Activated CD8-positive, alpha-beta memory T cell treated with anti-CD3 and anti-CD28 coated beads, Interleukin-2, amount 50 U/mL, for 1 hour (primary cell): Measurements from ENCODE around the gene FOXO1.
"Not testable (repeated sequence)": the region's sequence is repeated elsewhere in the genome, so short reads cannot be mapped to it uniquely, and the experiment has no call there.

Source experiments
- DNase-seq: peaks from one replicate; pipeline ENCODE4 v3.0.0-alpha.2; 2020; ENCODE audit errors: extremely low read depth

The FOXO1 gene

DNA sequence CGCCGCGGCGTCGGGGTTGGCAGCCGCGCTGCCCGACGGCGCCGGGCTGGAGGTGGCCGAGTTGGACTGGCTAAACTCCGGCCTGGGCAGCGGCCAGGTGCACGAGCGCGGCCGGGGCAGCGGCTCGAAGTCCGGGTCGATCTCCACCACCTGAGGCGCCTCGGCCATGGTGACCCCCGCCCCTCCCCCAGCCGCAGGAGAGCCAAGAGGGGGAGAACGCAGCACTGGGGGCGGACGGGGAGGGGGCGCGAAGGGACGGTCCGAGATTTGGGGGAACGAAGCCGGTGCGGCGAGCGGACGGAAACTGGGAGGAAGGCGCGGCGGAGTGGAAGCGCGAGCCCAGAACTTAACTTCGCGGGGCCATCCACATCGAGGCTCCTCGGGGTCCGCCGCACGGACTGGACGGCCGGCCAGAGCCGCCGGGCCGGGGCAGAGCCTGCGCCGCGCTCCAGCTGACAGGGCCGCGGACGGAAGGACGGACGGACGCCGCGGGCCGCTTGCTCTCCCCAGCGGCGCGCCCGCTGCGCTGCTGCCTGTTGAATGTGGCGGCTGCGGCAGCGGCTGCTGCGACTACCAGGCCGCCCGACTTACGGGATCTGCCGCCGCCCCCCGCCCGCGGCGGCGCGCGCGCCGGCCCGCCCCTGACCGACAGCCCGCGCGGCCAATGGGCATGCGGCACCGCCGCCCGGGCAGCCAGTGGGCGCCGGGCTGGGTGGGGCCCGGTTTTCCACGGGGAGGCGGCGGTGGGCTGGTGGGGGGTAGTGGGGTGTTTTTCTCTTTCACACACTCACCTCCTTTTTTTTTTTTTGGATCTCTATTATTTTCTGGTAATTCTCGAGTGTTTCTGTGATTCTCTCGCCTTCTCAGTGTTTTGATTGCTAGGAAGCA, at the start of gene FOXO1:
FOXO1 (minus strand) TSS at position 597 of the 888 bp plus-strand sequence; CDS start at position 168, 429 bp downstream.
- DNase-seq = no peak

DNA sequence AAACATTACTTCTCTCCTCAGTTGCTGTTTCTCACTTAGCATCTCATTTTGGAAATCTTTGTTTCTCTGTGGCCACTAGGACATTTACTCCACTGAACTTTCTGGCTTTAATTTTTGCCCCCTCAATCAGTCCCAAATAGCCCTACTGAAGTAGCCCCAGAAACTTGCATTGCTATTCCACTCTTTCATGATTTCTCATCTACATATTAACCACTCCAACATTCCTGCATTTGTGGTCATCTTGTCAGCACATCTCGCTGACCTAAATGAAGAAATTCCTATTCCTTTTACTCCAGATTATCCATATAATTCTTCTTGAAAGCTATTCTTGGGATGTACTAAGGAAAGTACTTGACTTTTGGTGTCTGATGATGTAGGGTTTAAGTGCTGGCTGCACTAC, 48.0 kb upstream of the FOXO1 start:
- DNase-seq = not testable (repeated sequence)

DNA sequence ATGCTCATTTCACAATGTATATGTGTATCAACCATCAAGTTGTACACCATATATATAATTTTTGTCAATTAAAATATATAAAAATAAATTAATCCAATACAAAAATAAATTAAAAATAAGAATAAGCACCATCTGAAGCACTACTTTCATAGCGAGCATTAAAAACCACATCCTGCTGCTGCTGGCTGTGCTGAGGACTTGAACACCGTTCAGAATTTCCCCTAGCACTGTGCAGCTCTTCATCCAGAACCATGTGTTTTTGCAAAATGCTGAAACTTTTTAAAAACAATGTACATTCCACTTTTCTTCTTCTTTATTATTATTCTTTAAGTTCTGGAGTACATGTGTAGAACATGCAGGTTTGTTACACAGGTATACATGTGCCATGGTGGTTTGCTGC, 40.0 kb upstream of the FOXO1 start:
- DNase-seq = no peak

DNA sequence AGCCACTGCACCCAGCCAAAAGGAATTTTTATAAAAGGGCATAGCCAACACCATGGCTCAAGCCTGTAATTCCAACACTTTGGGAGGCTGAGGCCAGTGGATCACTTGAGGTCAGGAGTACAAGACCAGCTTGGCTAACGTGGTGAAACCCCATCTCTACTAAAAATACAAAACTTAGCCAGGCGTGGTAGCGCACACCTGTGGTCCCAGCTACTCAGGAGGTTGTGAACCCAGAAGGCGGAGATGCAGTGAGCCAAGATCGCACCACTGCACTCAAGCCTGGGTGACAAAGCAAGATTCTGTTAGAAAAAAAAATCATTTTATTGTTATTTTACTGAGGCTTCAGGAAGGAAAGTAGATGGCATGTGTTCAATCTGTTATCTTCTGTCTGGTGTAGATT, 31.3 kb upstream of the FOXO1 start:
- DNase-seq = no peak

DNA sequence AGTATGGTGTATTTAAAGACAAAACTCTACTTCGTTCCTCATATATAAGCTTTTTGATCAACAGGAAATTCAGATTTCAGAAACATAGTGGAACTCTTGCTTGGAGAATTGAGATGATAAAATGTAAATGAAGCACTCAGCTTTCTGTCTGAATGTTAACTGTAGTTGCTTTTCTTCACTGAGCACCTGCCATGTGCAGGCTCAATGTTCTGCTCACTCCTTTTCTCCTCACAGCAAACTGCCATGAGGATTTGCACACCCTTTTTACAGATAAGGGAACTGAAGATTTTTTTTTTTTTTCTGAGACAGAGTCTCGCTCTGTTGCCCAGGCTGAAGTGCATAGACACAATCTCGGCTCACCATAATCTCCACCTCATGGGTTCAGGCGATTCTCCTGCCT, 28.0 kb upstream of the FOXO1 start:
- DNase-seq = no peak

DNA sequence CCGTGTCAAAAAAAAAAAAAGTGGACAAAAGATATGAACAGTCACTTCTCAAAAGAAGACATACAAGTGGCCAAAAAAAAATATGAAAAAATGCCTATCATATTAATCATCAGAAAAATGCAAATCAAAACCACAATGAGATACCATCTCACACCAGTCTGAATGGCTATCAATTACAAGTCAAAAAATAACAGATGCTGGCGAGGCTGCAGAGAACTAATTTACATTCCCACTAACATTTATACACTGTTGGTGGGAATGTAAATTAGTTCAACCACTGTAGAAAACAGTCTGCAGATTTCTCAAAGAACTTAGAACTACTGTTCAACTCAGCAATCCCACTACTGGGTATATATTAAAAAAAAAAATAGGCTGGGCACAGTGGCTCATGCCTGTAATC, 26.5 kb upstream of the FOXO1 start:
- DNase-seq = no peak

DNA sequence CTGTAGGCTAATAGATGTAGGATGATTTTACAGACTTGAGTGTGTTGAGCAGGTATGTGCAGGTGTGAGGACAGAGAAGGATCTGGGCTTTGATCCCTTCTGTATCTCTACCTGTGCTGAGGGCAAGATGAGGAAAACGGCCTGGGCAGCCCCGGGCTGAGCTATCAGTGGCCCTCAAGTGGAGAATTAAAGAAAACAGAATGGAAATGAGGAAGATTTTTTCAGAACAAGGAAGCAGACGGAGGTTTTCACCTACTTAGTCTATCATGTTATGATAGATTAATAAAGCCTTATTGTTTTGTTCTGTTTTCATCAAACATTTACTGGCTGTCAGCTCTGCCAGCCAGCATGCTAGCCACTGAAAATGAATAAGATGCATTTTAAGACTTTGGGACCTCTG, 22.3 kb upstream of the FOXO1 start:
- DNase-seq = no peak

DNA sequence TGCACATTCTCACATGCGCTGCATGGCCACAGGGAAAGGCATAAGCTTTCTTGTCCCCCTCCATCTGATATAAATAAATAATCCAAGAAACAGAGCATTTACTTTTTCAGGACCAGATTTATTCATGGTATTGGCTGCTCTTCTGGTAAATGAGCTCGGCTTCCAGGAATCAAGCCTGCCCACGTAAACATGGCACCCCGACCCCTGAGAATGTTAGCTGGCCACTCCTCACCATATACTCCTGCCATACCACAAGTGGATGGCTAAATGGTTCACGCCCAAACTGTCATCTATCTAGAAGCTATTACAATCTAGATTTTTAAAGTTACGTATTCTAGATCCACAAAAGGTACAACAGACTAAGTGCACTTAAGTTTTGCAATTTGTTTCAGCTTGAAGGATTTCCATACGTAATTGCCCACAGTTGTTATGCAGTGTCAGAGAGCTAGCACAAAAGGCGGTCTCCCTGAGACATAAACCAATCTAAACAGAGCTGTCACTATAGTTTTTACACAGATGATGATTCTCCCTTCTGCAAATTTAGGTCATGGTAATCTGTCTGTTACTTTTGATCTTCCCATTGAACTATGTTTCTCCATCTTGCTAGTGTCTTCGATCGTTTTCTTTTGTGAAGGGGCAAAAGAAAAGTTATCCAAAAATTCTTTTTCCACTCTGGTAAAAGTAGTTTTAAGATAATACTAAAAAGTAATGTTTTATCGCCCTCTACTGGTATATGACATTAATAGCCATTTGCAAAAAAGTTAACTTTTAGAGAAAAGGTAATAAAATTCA, 16.2 kb upstream of the FOXO1 start:
- no peak for DNase-seq

DNA sequence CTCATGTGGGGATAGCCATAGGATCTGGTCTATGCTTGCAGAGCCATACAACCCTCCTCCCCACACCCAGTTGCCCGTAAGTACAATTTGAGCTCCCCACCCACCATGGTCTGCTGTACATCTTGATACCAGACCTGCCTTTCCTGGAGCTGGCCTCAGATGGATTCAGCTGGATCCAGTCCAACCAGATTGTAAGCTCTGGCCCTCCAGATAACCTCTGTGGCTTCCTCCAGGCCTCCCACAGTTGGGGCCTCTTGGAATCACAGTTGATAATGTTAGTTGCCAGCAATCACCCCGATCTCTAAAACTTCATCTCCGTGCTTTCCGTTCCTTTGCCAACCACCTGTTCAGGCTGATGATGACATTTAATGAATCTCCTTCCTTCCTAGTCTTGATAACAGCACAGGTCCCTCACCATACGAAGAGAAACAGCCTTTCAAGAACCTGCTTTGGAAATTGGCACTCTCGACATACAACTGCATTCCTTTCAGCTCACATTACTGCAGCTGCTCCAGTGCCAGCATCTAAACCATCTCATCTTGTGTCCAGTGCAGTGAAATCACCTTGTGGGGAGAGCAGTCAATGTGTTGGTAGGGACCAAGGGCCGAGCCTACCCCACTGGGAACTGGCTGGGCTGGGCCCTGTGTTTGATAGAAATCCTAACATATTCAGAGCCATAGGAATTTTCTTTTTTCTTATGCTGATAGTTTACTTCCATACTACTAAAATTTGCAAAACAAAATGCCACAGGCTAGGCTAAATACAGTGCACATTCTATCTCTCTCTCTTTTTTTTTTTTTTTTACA, 15.1 kb upstream of the FOXO1 start:
- DNase-seq = no peak

DNA sequence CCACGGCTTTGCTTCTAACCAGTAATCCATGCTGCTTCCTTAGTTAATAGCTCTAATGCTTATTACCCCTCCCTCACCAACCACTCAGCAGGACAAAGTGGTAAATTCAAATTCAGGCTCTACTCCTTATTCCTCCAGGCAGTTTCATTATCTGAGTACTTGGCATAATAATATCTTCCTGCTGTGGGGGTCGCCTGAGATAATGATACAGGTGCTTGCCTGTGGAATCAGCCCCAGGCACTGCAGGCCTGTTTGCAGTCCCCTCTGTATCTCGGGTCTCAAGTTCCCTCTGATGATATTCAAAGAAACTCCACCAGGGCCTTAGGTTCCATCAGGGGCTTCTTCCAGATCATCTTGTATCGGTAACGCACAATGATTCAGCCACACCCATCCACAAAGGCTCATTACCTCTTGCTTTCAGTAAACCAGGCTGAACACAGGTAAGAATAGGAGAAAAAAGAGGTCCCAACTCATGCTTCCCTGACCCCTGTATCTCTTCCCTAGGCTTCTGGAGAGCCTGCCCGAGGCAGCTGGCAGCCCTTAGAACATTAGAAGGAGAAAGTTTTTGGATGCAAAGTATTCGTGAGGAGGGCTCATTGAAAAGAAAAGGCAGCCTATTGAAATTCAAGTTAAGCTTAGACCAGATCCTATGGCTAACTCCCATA, 14.3 kb upstream of the FOXO1 start:
- no peak for DNase-seq

DNA sequence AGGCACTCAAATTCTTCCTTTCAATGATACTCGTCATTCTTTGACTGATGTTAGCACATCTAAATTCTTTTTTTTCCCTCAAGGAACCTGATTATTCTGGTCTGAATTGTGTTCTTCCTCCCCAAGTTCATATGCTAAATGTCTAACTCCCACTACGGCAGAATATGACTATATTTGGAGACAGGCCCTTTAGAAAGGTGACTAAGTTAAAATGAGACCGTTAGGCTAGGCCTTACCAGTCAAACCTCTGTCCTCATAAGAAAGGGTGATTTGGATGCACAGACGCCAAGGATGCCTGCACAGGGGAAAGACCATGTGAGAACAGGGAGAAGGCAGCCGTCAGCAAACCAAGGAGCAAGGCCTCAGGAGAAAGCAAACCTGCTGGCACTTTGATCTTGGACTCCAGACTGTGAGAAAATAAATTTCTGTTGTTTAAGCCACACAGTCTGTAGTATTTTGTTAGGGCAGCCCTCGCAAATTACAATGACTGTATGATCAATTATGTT, 13.1 kb upstream of the FOXO1 start:
- no peak for DNase-seq

DNA sequence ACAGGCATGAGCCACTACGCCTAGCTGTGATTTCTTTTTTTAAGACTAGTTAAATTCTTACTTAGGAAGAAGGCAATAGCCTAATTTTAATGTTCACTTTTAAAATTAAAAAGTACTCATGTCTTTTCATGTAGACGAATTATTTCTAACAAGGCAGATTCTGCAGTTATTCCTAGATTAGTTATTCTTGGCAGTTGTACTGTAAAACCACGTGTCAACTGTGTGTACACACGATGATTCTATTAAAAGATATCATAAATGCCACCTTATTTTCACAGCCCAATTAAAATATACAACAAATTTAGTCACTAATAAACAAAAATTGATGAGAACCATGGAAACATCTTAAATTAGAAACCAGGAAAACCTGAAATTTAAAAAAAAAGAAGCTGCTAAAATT, 10.6 kb upstream of the FOXO1 start:
- DNase-seq = no peak

DNA sequence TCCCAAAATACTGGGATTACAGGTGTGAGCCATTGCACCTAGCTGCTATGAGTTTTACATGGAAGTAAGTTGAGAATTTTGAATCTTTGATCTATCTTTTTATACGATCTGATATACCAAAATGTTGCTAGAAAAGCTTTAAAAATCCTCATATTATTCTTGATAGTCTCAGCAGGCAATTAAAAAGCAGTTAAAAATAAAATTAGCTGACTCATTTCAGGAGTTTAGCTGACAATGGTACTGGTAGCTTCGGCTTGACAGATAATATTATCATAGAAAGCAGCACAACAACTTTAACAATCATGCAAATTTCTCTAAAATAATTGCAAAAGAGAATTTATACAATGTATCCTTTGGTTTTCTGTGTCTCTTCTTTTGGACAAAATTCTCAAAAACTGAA, 9.6 kb upstream of the FOXO1 start:
- DNase-seq = no peak

DNA sequence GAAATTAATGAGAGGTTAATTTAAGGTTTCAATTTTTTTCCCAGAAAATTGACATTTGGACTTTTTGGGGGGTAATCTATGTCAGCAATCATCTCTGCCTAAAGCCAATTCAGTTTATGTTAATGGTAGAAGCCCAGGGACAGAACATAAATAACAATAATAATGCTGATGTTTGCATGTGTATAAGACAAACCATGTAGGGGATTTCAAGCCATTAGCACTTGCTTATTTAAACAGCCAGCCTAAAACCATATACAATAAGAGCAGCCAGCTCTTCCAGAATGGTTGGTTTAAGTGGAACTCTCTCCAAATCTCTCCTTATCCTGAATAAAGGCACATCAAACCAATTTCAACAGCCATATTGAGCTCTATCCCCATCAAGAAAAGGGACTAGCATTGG, 7.0 kb upstream of the FOXO1 start:
- DNase-seq = no peak

DNA sequence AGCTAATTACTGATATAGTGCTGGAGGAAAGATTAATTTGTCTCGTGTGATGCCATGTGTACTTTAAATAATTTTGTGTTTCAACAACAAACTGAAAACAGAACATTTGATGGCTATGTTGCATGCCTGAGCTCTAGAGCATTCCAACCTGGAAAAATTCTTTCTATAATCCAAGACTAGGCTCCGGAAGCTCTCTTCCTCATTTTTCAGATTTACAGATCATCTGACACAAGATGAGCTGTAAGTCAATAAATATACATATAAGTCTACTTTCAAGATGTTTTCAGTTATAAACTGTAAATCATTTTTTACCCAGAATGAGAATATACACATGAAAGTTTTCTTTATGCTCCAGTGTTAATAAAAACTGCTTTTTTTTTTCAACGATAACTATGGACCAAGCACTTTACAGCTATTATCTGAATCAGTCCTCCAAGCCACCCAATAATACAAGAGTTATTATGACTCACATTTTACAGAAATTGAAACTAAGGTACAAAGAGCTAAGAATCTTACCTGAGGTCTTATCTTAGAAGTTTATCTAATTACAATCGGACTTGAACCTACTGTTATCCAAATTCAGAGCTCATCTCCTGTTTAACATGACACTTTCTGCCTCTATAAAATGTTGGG, 6.4 kb upstream of the FOXO1 start:
- DNase-seq = no peak

DNA sequence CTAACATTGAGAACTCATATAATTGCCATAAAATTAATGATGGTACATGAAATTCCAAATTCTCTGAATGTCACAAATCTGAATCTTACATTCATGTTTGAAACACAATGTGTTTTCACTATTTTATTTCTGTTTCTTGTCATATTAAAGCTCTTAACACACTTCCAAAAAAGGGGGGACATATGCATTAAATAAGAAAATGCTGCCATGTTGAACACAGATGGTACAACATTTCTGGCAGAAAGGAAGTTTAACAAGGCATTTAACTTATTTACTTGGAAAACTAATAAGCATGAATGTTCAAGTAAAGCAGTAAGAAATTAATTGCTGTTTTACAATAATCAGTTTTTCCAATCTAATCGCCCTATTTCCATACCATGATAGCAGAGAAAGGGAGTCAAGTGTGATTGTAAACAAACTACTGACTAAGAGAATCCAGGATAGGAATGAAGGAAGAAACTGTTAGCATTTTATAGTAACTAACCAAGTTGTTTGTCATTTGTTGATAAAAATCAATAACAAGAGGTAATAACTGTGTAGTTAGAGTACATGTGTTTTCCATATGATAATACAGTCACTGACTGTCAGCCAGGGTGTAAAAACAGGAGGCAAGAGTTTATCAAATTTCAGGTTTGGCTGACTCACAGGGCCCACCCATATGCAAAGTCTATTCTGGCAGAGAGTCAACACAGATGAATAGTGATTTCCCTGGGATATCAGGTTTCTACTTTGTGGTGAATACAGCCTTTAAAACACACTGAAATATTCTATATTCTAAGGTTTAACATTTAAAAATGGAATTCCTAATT, 5.7 kb upstream of the FOXO1 start:
- DNase-seq = no peak

DNA sequence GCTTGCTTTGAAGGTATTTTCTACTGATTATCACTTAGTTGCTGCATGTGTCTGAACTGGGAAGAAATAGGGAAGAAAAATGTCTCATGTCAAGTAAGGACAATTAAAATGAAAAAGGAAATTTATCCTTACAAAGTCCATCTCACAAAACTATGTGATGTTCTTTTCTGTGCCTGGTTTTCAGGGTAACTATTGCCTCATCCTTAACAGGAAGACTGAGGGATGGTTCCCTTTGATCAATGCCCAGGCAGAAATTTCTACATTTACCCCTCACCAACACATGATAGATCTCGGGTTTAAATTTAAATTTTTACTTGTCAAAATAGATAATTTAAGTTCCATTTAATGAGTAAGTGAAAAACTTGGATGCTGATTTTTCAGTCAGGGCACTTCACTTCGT, 3.9 kb upstream of the FOXO1 start:
- DNase-seq = no peak

DNA sequence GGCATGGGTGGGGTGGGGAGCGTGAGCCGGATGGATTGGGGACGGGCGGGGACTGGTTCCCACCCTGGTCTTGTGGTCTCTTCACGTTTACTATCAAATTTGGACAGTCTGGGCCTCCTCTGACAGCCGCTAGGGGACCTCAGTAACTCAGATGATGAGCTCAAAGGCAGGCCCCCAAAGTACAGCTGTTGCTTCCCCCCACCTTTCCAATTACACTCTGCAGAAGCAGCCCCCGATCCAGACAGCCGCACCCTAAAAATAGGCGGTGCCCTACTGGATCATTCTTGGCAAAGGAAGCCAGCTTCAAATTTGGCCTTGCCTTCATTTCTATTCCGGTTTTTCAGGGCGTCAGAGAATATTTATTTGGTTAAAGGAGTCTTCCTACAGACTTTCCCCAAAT, 1.9 kb upstream of the FOXO1 start:
- no peak for DNase-seq

DNA sequence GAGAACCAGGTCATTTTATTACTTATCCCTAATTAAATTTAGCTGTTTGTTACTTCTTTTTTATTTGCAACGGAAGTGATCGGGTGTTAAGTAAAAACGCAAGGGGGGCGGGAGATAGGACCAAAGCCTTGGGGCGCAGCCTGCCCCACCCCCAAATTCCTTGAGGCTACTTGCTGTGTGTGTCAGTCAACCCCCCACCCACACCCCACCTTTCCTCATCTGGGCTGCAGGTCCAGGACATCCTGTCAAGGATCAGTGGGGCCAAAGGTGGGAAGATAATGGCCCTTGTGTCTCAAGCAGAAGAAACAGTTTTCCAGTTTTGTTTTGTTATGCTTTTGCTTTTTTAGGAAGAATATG, 1.2 kb upstream of the FOXO1 start:
- DNase-seq = no peak

DNA sequence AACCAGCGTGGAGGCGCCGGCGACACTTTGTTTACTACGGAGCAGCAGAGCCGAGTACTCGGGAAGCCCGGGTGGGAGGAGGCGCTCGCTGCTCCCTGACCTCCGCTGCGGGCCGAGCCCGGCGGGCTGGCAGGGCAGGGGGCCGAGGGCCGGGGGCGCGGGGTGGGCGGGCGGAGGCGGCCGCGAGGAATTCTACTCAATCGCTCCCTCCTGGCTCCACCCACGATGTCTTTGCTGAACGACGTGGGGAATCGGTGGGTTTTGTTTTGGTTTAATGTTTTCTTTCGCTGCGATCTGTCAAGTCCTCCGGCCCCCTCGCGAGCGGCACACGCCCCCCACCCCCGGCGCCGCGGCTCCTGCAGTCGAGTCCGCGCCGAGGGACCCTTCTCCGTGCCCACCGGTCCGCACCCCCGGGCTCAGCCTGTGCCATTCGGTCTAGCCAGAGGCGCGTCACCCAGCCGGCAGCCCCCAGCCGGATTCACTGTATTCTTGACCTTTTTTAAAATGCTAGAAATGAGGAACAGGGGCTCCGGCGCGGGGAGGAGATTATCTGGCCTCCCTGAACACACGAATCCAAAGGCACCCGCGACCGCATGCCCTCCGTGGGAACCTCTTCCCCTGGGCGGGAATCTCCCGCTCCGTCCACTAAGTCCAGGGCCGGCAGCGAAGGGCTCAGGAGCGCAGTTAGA, 636 bp upstream of the FOXO1 start:
- no peak for DNase-seq
